Aorta (tissue), 5 donors: Measurements from ENCODE around the gene RTN1. TPM values are rescaled to one million over a fixed set of nuclear protein-coding genes. Genes with fewer than 3 reads are reported as not detected.

Source experiments
- ATAC-seq: fragments of 200-7000 bp; cut with Tn5 transposase; one replicate; pipeline ENCODE4 v1.9.1; 2022; ENCODE audit warnings: moderate library complexity; ENCODE audit not compliant: low FRiP score
- DNase-seq, 2 donors: peaks; one replicate each; pipeline ENCODE4 v3.0.0-alpha.2; 2020
- H3K27ac ChIP-seq, 2 donors: one replicate each; pipeline ENCODE4 v1.5.1; 2013; ENCODE audit warnings: low read length in 2 of 2, mild to moderate bottlenecking in 2 of 2, moderate library complexity in 2 of 2, control low read depth in 1 of 2, inconsistent platforms in 1 of 2, low read depth in 1 of 2
- H3K27me3 ChIP-seq, 2 donors: one replicate each; pipeline ENCODE4 v1.6.1; 2013; ENCODE audit warnings: control low read depth in 1 of 2, low read length in 1 of 2, mild to moderate bottlenecking in 1 of 2, moderate library complexity in 1 of 2; ENCODE audit not compliant: insufficient read depth in 2 of 2, control insufficient read depth in 1 of 2
- H3K36me3 ChIP-seq, 2 donors: one replicate each; pipeline ENCODE4 v1.6.1; 2013; ENCODE audit warnings: control low read depth in 1 of 2, low read length in 1 of 2, mild to moderate bottlenecking in 1 of 2; ENCODE audit not compliant: insufficient read depth in 2 of 2, control insufficient read depth in 1 of 2
- H3K4me1 ChIP-seq, 2 donors: one replicate each; pipeline ENCODE4 v1.6.1; 2013; ENCODE audit warnings: low read length in 2 of 2, control low read depth in 1 of 2, mild to moderate bottlenecking in 1 of 2, moderate library complexity in 1 of 2; ENCODE audit not compliant: insufficient read depth in 2 of 2, control insufficient read depth in 1 of 2
- H3K4me3 ChIP-seq, 2 donors: one replicate each; pipeline ENCODE4 v1.5.1; 2013; ENCODE audit warnings: low read length in 2 of 2, control low read depth in 1 of 2, mild to moderate bottlenecking in 1 of 2
- H3K9me3 ChIP-seq: one replicate; pipeline ENCODE4 v1.6.1; 2013; ENCODE audit warnings: mild to moderate bottlenecking, low read length; ENCODE audit not compliant: control insufficient read depth
- whole genome bisulfite sequencing, 2 donors: extraction: QIAGEN DNeasy Blood & Tissue Kit; methylation state at CpG; one replicate each; pipeline ENCODE4 v1.1.7; 2013; 5-methylcytosine and 5-hydroxymethylcytosine counted together
- intact Hi-C, 2 donors: fragments of 100-400 bp; cut with DNase I; formaldehyde crosslinking; loops; one replicate each; pipeline versions ENCODE4 v1.14.2 to v1.15.0; 2022
- polyA plus RNA-seq, 2 donors: library from polyadenylated mRNA; stranded (reverse); fragments of 200-250 nt; gene quantifications; one replicate each; pipeline ENCODE4 v1.2.3, GENCODE V29; 2013
- total RNA-seq, 2 donors: library from RNA; stranded (reverse); fragmentation: NEBNext Ultra II Directional; extraction: Animal tissue kit (Norgen Biotek cat#: 25700); gene quantifications; one replicate each; pipeline ENCODE4 v1.2.1, GENCODE V29; 2021
- donor health status: healthy with polysubstance abuse.
- donor health status: Bipolar disorder and iron deficiency.
- donor health status: DM: no; HTN: no; CAD: no.
- donor health status: DM: no; HTN: no; CAD: no.
- donor health status: DM: yes; HTN: yes; CAD: no.

The RTN1 gene
- total and polyA plus RNA-seq, 4 donors, result 17.8 to 43.7 (median 31.9) TPM

- ATAC-seq (peak; percentile 81), DNase-seq (peak; percentile 81 to 87)
- 0 to 1% methylated on average over 57 of the region's 57 CpGs for WGBS, 2 donors
- H3K27me3 ChIP-seq, result no peaks in the 10 kb centered on the region
- H3K27ac ChIP-seq, result peak overlapping the region in 1 of 2 donors; percentile 1
- H3K4me1 ChIP-seq, result peaks cover 0 to 3% of the 10 kb centered on the region in 2 donors
- no peaks in the 10 kb centered on the region for H3K36me3 ChIP-seq
- intact Hi-C loops, result loop anchor here (2.0 to 5.0 kb wide), 3 partner anchors 57 to 267 kb away; no protein-coding TSS in a partner anchor
- no peaks in the 10 kb centered on the region for H3K9me3 ChIP-seq
- peak overlapping the region; percentile 45 to 84 for H3K4me3 ChIP-seq
Measured at GRCh38 chr14:59630288-59630963, 240.2 kb downstream of the RTN1 start.

- Histone ChIP-seq H3K36me3 (no peaks in the 10 kb centered on the region), H3K9me3 (no peaks in the 10 kb centered on the region), H3K27me3 (no peaks in the 10 kb centered on the region), H3K4me3 (peak overlapping the region; percentile 45 to 84), H3K4me1 (peaks cover 0 to 3% of the 10 kb centered on the region in 2 donors), H3K27ac (peak overlapping the region in 1 of 2 donors; percentile 76)
- no peak for ATAC-seq
- no peak for DNase-seq
- 50 to 51% methylated on average over 11 of the region's 11 CpGs for WGBS, 2 donors
- intact Hi-C loops, result loop anchor here (2.0 to 5.0 kb wide), 3 partner anchors 58 to 268 kb away; no protein-coding TSS in a partner anchor
Measured at GRCh38 chr14:59629444-59630287, 240.9 kb downstream of the RTN1 start.

DNA sequence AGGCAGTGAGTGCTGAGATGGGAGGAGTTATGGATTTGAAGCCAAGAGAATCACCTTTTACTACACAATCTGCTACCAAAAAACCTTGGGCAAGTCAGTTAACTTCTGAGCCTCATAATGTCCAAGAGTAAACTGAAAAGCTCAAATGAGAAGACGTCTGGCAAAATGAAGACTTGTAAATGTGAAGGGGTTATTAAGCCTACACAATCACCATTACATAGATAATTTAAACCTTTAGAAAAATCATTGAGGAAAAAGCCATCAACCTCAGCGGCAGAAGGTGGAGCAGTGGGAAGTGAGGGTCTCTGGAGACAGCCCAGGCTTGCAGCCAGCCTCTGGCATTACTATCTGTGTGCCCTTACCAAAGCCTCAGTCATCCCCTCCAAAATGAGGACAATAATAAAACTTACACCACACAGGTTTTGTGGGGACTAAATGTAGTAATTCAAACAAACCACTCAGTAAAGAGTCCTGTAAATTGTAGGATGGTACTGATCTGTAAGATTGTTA is 243.5 kb downstream of the RTN1 start:
- H3K4me3 ChIP-seq, result no peak overlapping the region
- no peak overlapping the region for H3K27ac ChIP-seq
- 53 to 58% methylated on average over 2 of the region's 2 CpGs for WGBS, 2 donors
- H3K27me3 ChIP-seq, result no peaks in the 10 kb centered on the region
- no peaks in the 10 kb centered on the region for H3K36me3 ChIP-seq
- no peak for DNase-seq
- no peaks in the 10 kb centered on the region for H3K9me3 ChIP-seq
- H3K4me1 ChIP-seq, result no peaks in the 10 kb centered on the region
- ATAC-seq, result no peak
- intact Hi-C loops, result no loop called here

- ATAC-seq (no peak), DNase-seq (no peak)
- no peak overlapping the region for H3K4me3 ChIP-seq
- WGBS, 2 donors, result 42 to 44% methylated on average over 2 of the region's 2 CpGs
- intact Hi-C loops, result no loop called here
- H3K27me3 ChIP-seq, result no peaks in the 10 kb centered on the region
- no peaks in the 10 kb centered on the region for H3K4me1 ChIP-seq
- H3K36me3 ChIP-seq, result no peaks in the 10 kb centered on the region
- H3K27ac ChIP-seq, result no peak overlapping the region
- H3K9me3 ChIP-seq, result no peaks in the 10 kb centered on the region
Measured at GRCh38 chr14:59622631-59623030, 247.9 kb downstream of the RTN1 start.

DNA sequence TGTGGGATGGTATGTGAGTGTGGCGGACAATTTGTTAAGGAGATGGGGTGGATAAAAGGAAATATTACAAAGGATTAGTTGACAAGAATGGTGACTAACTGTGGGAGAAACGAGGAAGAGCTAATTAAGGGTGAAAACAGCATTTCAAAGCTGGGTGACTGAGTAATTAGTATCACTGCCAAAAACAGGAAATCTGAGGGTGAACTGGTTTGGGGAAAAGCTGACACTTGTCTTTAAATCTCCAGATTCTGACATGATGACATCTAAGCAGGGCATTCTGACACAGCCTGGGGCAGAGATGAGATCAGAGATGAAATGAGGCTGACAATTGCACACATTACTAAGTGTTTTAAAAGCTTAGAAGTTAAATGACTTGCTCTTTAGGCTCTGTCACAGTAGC is 251.5 kb downstream of the RTN1 start:
- no peak overlapping the region for H3K27ac ChIP-seq
- no peak for ATAC-seq
- H3K36me3 ChIP-seq, result no peaks in the 10 kb centered on the region
- no peaks in the 10 kb centered on the region for H3K27me3 ChIP-seq
- no peaks in the 10 kb centered on the region for H3K4me1 ChIP-seq
- WGBS, 2 donors, result 80 to 89% methylated on average over 2 of the region's 2 CpGs
- intact Hi-C loops, result no loop called here
- H3K4me3 ChIP-seq, result no peak overlapping the region
- no peaks in the 10 kb centered on the region for H3K9me3 ChIP-seq
- DNase-seq, result no peak

GRCh38 chr14:59601056-59601455 is 269.5 kb downstream of the RTN1 start:
- ATAC-seq, result no peak

DNA sequence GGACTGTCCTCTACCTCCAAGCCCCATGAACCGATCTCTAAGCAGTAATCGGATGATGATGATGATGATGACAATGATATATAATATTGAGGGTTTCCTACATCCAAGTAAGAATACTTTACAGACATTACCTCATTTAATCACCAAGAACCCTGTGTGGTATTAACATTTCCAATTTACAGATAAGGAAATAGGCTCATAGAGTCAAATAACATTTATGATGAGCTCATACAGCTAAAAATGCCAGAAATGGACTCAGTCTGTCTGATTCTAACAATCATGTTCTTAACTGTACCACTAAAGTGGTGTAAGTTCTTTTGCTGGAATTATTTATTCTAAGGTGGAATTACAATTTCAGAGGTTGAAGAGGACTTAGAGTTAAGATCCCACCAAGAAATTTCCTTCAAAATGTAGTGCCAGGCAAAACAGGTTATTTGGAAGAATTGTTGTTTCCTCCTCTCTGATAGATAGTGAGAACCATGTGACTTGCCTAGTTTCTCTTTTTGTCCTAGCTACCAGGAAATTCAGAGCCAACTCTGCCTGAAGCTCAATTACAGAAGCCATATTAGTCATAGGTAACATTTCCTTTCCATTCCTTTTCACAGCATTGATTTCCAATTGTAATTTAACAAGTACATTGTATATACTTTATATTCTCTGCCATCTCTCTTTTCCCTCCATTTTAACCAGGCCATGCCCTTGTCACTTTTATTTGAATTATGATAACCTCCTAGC is 270.2 kb downstream of the RTN1 start:
- Histone ChIP-seq H3K4me1 (no peaks in the 10 kb centered on the region), H3K9me3 (no peaks in the 10 kb centered on the region), H3K4me3 (no peak overlapping the region), H3K27me3 (no peaks in the 10 kb centered on the region), H3K27ac (no peak overlapping the region), H3K36me3 (peaks cover 0 to 2% of the 10 kb centered on the region in 2 donors)
- ATAC-seq (no peak), DNase-seq (no peak)
- WGBS, 2 donors, result 20 to 21% methylated on average over 2 of the region's 2 CpGs
- intact Hi-C loops, result no loop called here

More at GRCh38 chr14:59601056-59601455, 269.5 kb downstream of the RTN1 start:
- H3K9me3 ChIP-seq, result no peaks in the 10 kb centered on the region
- WGBS, 2 donors, result 68 to 70% methylated on average over 3 of the region's 3 CpGs
- H3K27me3 ChIP-seq, result no peaks in the 10 kb centered on the region
- DNase-seq, result no peak
- H3K36me3 ChIP-seq, result peaks cover 0 to 2% of the 10 kb centered on the region in 2 donors
- H3K4me3 ChIP-seq, result no peak overlapping the region
- no peak overlapping the region for H3K27ac ChIP-seq
- intact Hi-C loops, result no loop called here
- no peaks in the 10 kb centered on the region for H3K4me1 ChIP-seq

- Histone ChIP-seq H3K27me3 (no peaks in the 10 kb centered on the region), H3K27ac (no peak overlapping the region), H3K4me1 (no peaks in the 10 kb centered on the region), H3K9me3 (peaks cover 3% of the 10 kb centered on the region), H3K4me3 (no peak overlapping the region), H3K36me3 (peaks cover 0 to 2% of the 10 kb centered on the region in 2 donors)
- ATAC-seq (no peak), DNase-seq (no peak)
- WGBS, 2 donors, result 87 to 88% methylated on average over 6 of the region's 6 CpGs
- intact Hi-C loops, result no loop called here
Measured at GRCh38 chr14:59595071-59595470, 275.5 kb downstream of the RTN1 start.
